Tibial nerve (tissue), 4 donors: ENCODE measurements around the gene OSBPL10.

Experiments
- CTCF ChIP-seq, 5 experiments: fragments of 200-600 bp in 3 of 5; fragments of 450-650 bp in 2 of 5; sonication (generic) in 3 of 5; IDR thresholded peaks; one replicate each; pipeline ENCODE4 v1.5.1; 2016 to 2019; ENCODE audit warnings: antibody characterized with exemption in 5 of 5, mild to moderate bottlenecking in 3 of 5, moderate library complexity in 2 of 5
- EP300 ChIP-seq, 2 donors: sonication (generic); formaldehyde crosslinking; IDR thresholded peaks; one replicate each; pipeline ENCODE4 v1.6.1; 2017; ENCODE audit warnings: antibody characterized with exemption in 2 of 2, mild to moderate bottlenecking in 1 of 2

- TF ChIP-seq CTCF (IDR thresholded peaks at IDR 0.05) = no peak
- no peak for TF ChIP-seq EP300 (IDR thresholded peaks at IDR 0.05)
Measured at GRCh38 chr3:31772758-31773473, 208.1 kb downstream of the OSBPL10 start.
